Ectodermal cell (in vitro differentiated cells): ENCODE data around the gene CACNG4.

Experiments
- H3K27ac ChIP-seq: 2 replicates; pipeline ENCODE4 v1.7.0; 2013; ENCODE audit warnings: mild to moderate bottlenecking, low read depth, low read length; ENCODE audit not compliant: insufficient read depth, poor library complexity, severe bottlenecking
- H3K27me3 ChIP-seq: 2 replicates; pipeline ENCODE4 v1.7.0; 2013; ENCODE audit warnings: mild to moderate bottlenecking, low read length; ENCODE audit not compliant: insufficient read depth, control insufficient read depth, poor library complexity, severe bottlenecking
- H3K36me3 ChIP-seq: one replicate; pipeline ENCODE4 v1.7.0; 2013; ENCODE audit warnings: low read length; ENCODE audit not compliant: control insufficient read depth, insufficient read depth
- H3K4me1 ChIP-seq: one replicate; pipeline ENCODE4 v1.7.0; 2013; ENCODE audit warnings: low read length; ENCODE audit not compliant: control insufficient read depth, insufficient read depth
- H3K4me3 ChIP-seq: 2 replicates; pipeline ENCODE4 v1.7.0; 2013; ENCODE audit warnings: low read depth, low read length, control low read depth; ENCODE audit not compliant: insufficient read depth
- H3K9me3 ChIP-seq: 2 replicates; pipeline ENCODE4 v1.7.0; 2013; ENCODE audit warnings: mild to moderate bottlenecking, low read length, moderate library complexity; ENCODE audit not compliant: control insufficient read depth
- WGBS, 2 experiments: methylation state at CpG; one replicate each; pipeline ENCODE4 v1.1.7; 2013; ENCODE audit warnings: missing lambda C conversion rate in 2 of 2; 5-methylcytosine and 5-hydroxymethylcytosine counted together

CACNG4 gene

GRCh38 chr17:66963521-66963908, 992 bp upstream of the CACNG4 start:
- H3K4me3 ChIP-seq = no peak overlapping the region
- H3K27me3 ChIP-seq = peaks cover 63% of the 10 kb centered on the region
- no peaks in the 10 kb centered on the region for H3K9me3 ChIP-seq
- 6 to 8% methylated on average over 8 of the region's 8 CpGs for WGBS, 2 experiments
- H3K4me1 ChIP-seq = peaks cover 22% of the 10 kb centered on the region
- no peaks in the 10 kb centered on the region for H3K36me3 ChIP-seq
- H3K27ac ChIP-seq = no peak overlapping the region

- Histone ChIP-seq H3K4me3 (peak overlapping the region; percentile 41), H3K27ac (no peak overlapping the region), H3K36me3 (no peaks in the 10 kb centered on the region), H3K4me1 (peaks cover 18% of the 10 kb centered on the region), H3K9me3 (no peaks in the 10 kb centered on the region), H3K27me3 (peaks cover 67% of the 10 kb centered on the region)
- 0 to 1% methylated on average over 70 to 85 of the region's 92 CpGs for WGBS, 2 experiments
Measured at GRCh38 chr17:66964930-66965800, 658 bp downstream of the CACNG4 start.

- no peaks in the 10 kb centered on the region for H3K9me3 ChIP-seq
- peaks cover 17% of the 10 kb centered on the region for H3K4me1 ChIP-seq
- H3K27ac ChIP-seq = no peak overlapping the region
- 1 to 2% methylated on average over 36 of the region's 36 CpGs for WGBS, 2 experiments
- H3K27me3 ChIP-seq = peaks cover 67% of the 10 kb centered on the region
- no peaks in the 10 kb centered on the region for H3K36me3 ChIP-seq
- H3K4me3 ChIP-seq = peak overlapping the region; percentile 41
Measured at GRCh38 chr17:66965801-66966262, 1.3 kb downstream of the CACNG4 start.

- no peak overlapping the region for H3K27ac ChIP-seq
Measured at GRCh38 chr17:66966298-66966697, 1.8 kb downstream of the CACNG4 start.

GRCh38 chr17:66966704-66967418, 2.4 kb downstream of the CACNG4 start:
- H3K9me3 ChIP-seq = no peaks in the 10 kb centered on the region
- peaks cover 67% of the 10 kb centered on the region for H3K27me3 ChIP-seq
- no peak overlapping the region for H3K4me3 ChIP-seq
- no peaks in the 10 kb centered on the region for H3K36me3 ChIP-seq
- WGBS, 2 experiments = 86 to 87% methylated on average over 9 of the region's 9 CpGs
- no peak overlapping the region for H3K27ac ChIP-seq
- peaks cover 17% of the 10 kb centered on the region for H3K4me1 ChIP-seq

More at GRCh38 chr17:66966298-66966697, 1.8 kb downstream of the CACNG4 start:
- H3K27me3 ChIP-seq = peaks cover 67% of the 10 kb centered on the region
- H3K36me3 ChIP-seq = no peaks in the 10 kb centered on the region
- H3K9me3 ChIP-seq = no peaks in the 10 kb centered on the region
- WGBS, 2 experiments = 18 to 20% methylated on average over 11 of the region's 11 CpGs
- peak overlapping the region; percentile 41 for H3K4me3 ChIP-seq
- H3K4me1 ChIP-seq = peaks cover 17% of the 10 kb centered on the region

- no peak overlapping the region for H3K27ac ChIP-seq
- WGBS, 2 experiments = 81 to 88% methylated on average over 10 of the region's 10 CpGs
- no peaks in the 10 kb centered on the region for H3K9me3 ChIP-seq
- H3K4me1 ChIP-seq = peaks cover 17% of the 10 kb centered on the region
- no peak overlapping the region for H3K4me3 ChIP-seq
- no peaks in the 10 kb centered on the region for H3K36me3 ChIP-seq
- peaks cover 57% of the 10 kb centered on the region for H3K27me3 ChIP-seq
Measured at GRCh38 chr17:66967837-66968543, 3.5 kb downstream of the CACNG4 start.

- WGBS, 2 experiments = 90 to 93% methylated on average over 4 of the region's 4 CpGs
- Histone ChIP-seq H3K4me3 (no peak overlapping the region), H3K36me3 (no peaks in the 10 kb centered on the region), H3K27me3 (peaks cover 47% of the 10 kb centered on the region), H3K4me1 (peaks cover 10% of the 10 kb centered on the region), H3K9me3 (no peaks in the 10 kb centered on the region), H3K27ac (no peak overlapping the region)
Measured at GRCh38 chr17:66968916-66969315, 4.4 kb downstream of the CACNG4 start.

GRCh38 chr17:66970140-66970539, 5.6 kb downstream of the CACNG4 start:
- H3K4me3 ChIP-seq = no peak overlapping the region
- H3K36me3 ChIP-seq = no peaks in the 10 kb centered on the region
- WGBS, 2 experiments = 91 to 92% methylated on average over 6 of the region's 6 CpGs
- no peak overlapping the region for H3K27ac ChIP-seq
- peaks cover 38% of the 10 kb centered on the region for H3K27me3 ChIP-seq
- peaks cover 7% of the 10 kb centered on the region for H3K4me1 ChIP-seq
- H3K9me3 ChIP-seq = no peaks in the 10 kb centered on the region

- H3K4me1 ChIP-seq = peaks cover 7% of the 10 kb centered on the region
- no peaks in the 10 kb centered on the region for H3K36me3 ChIP-seq
- H3K27ac ChIP-seq = no peak overlapping the region
- WGBS, 2 experiments = 83 to 91% methylated on average over 6 of the region's 6 CpGs
- H3K4me3 ChIP-seq = no peak overlapping the region
- H3K9me3 ChIP-seq = no peaks in the 10 kb centered on the region
- H3K27me3 ChIP-seq = peaks cover 31% of the 10 kb centered on the region
Measured at GRCh38 chr17:66970797-66971196, 6.3 kb downstream of the CACNG4 start.

GRCh38 chr17:66971264-66971663, 6.8 kb downstream of the CACNG4 start:
- Histone ChIP-seq H3K9me3 (no peaks in the 10 kb centered on the region), H3K27ac (no peak overlapping the region), H3K27me3 (peaks cover 26% of the 10 kb centered on the region), H3K4me3 (no peak overlapping the region), H3K36me3 (no peaks in the 10 kb centered on the region), H3K4me1 (peaks cover 4% of the 10 kb centered on the region)
- 88 to 90% methylated on average over 6 of the region's 6 CpGs for WGBS, 2 experiments
